A549 (cell line): Measurements from ENCODE around the gene LYZL2.
"Not testable (repeated sequence)": the region's sequence is repeated elsewhere in the genome, so short reads cannot be mapped to it uniquely, and the experiment has no call there.

Source experiments
- CBX8 ChIP-seq: fragments of 200-600 bp; sonication (generic); IDR thresholded peaks from 2 replicates; pipeline ENCODE4 v1.6.1; 2016
- EHMT2 ChIP-seq: fragments of 200-600 bp; sonication (generic); IDR thresholded peaks from 2 replicates; pipeline ENCODE4 v1.6.1; 2016; ENCODE audit warnings: antibody characterized with exemption, low read depth, mild to moderate bottlenecking, moderate library complexity
- RFX5 ChIP-seq: fragments of 450-650 bp; IDR thresholded peaks from 2 replicates; pipeline ENCODE4 v1.7.1; 2014; ENCODE audit warnings: antibody characterized with exemption, mild to moderate bottlenecking, moderate library complexity
- TF ChIP-seq, protein P1 (sequence below): fragments of 200-600 bp; sonication (generic); IDR thresholded peaks from 2 replicates; pipeline ENCODE4 v1.6.1; 2016; ENCODE audit warnings: antibody characterized with exemption, mild to moderate bottlenecking, moderate library complexity
- TF ChIP-seq, protein P2 (sequence below): fragments of >200 bp; sonication (Bioruptor Twin); formaldehyde crosslinking; IDR thresholded peaks from 3 replicates; pipeline ENCODE4 v1.5.1; 2016

DNA sequence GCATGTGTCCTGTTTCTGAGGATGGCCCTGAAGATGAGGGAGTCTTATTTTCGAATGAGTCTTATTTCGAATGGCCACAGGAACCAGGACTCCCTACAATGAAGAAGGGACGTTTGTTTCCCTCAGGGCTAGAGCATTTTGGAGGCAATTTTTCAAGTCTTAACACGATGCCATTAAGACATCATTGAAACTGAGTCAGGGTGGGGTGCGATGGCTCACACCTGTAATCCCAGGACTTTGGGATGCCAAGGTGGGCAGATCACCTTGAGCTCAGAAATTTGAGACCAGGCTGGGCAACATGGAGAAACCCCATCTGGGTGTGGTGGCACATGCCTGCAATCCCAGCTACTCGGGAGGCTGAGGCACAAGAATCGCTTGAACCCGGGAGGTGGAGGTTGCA is 18.5 kb downstream of the LYZL2 start:
- TF ChIP-seq RFX5, CBX8, EHMT2: not testable (repeated sequence)
- TF ChIP-seq, protein P1, sequence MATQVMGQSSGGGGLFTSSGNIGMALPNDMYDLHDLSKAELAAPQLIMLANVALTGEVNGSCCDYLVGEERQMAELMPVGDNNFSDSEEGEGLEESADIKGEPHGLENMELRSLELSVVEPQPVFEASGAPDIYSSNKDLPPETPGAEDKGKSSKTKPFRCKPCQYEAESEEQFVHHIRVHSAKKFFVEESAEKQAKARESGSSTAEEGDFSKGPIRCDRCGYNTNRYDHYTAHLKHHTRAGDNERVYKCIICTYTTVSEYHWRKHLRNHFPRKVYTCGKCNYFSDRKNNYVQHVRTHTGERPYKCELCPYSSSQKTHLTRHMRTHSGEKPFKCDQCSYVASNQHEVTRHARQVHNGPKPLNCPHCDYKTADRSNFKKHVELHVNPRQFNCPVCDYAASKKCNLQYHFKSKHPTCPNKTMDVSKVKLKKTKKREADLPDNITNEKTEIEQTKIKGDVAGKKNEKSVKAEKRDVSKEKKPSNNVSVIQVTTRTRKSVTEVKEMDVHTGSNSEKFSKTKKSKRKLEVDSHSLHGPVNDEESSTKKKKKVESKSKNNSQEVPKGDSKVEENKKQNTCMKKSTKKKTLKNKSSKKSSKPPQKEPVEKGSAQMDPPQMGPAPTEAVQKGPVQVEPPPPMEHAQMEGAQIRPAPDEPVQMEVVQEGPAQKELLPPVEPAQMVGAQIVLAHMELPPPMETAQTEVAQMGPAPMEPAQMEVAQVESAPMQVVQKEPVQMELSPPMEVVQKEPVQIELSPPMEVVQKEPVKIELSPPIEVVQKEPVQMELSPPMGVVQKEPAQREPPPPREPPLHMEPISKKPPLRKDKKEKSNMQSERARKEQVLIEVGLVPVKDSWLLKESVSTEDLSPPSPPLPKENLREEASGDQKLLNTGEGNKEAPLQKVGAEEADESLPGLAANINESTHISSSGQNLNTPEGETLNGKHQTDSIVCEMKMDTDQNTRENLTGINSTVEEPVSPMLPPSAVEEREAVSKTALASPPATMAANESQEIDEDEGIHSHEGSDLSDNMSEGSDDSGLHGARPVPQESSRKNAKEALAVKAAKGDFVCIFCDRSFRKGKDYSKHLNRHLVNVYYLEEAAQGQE: not testable (repeated sequence)
- TF ChIP-seq, protein P2, sequence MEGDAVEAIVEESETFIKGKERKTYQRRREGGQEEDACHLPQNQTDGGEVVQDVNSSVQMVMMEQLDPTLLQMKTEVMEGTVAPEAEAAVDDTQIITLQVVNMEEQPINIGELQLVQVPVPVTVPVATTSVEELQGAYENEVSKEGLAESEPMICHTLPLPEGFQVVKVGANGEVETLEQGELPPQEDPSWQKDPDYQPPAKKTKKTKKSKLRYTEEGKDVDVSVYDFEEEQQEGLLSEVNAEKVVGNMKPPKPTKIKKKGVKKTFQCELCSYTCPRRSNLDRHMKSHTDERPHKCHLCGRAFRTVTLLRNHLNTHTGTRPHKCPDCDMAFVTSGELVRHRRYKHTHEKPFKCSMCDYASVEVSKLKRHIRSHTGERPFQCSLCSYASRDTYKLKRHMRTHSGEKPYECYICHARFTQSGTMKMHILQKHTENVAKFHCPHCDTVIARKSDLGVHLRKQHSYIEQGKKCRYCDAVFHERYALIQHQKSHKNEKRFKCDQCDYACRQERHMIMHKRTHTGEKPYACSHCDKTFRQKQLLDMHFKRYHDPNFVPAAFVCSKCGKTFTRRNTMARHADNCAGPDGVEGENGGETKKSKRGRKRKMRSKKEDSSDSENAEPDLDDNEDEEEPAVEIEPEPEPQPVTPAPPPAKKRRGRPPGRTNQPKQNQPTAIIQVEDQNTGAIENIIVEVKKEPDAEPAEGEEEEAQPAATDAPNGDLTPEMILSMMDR: not testable (repeated sequence)
